H1 (cell line): ENCODE measurements around the gene TRPV6. TPM values are rescaled to one million over a fixed set of nuclear protein-coding genes. Genes with fewer than 3 reads are reported as not detected.

Experiments
- CTCF ChIA-PET: fragments of 300-600 bp; sonication (Branson Sonifier 250); formaldehyde crosslinking; loops from one replicate; lab custom pipeline; 2021; ENCODE audit not compliant: partially characterized antibody; lab: Charles Lee
- POLR2A ChIA-PET: fragments of 300-600 bp; sonication (Branson Sonifier 250); formaldehyde crosslinking; loops from one replicate; lab custom pipeline; 2021; ENCODE audit warnings: inconsistent platforms; ENCODE audit not compliant: partially characterized antibody; lab: Charles Lee
- DNase-seq, 2 experiments: peaks; one replicate each; pipeline versions ENCODE4 v3.0.0 to v3.0.0-alpha.2; 2010 to 2022; ENCODE audit warnings: low spot score in 2 of 2, low read depth in 1 of 2, mixed read lengths in 1 of 2
- FAIRE-seq: peaks from 2 replicates; lab custom pipeline; 2011; peaks lifted over from hg19 to GRCh38; lab: Jason Lieb, UNC
- H2AFZ ChIP-seq: 2 replicates; pipeline ENCODE4 v1.8.1; 2012; ENCODE audit warnings: low read length, inconsistent platforms
- H2AK5ac ChIP-seq: 2 replicates; pipeline ENCODE4 v1.6.1; 2013; ENCODE audit warnings: low read depth, low read length
- H2BK120ac ChIP-seq: replicated peaks from 2 replicates; pipeline ENCODE3; 2013; ENCODE audit warnings: low read depth, low read length, inconsistent platforms
- H2BK12ac ChIP-seq: 2 replicates; pipeline ENCODE4 v1.6.1; 2013; ENCODE audit warnings: low read depth, low read length
- H2BK15ac ChIP-seq: 2 replicates; pipeline ENCODE4 v1.6.1; 2013; ENCODE audit warnings: low read length
- H2BK20ac ChIP-seq: 2 replicates; pipeline ENCODE4 v1.6.1; 2013; ENCODE audit warnings: low read length
- H2BK5ac ChIP-seq: 2 replicates; pipeline ENCODE4 v1.6.1; 2013; ENCODE audit warnings: low read depth, low read length
- H3K14ac ChIP-seq: 2 replicates; pipeline ENCODE4 v1.6.1; 2013; ENCODE audit warnings: inconsistent platforms; ENCODE audit not compliant: insufficient read length
- H3K18ac ChIP-seq: 2 replicates; pipeline ENCODE4 v1.6.1; 2013; ENCODE audit warnings: low read length; ENCODE audit errors: extremely low read depth
- H3K23ac ChIP-seq: 2 replicates; pipeline ENCODE4 v1.6.1; 2013; ENCODE audit warnings: inconsistent platforms; ENCODE audit not compliant: insufficient read length
- H3K23me2 ChIP-seq: 2 replicates; pipeline ENCODE4 v1.6.1; 2013; ENCODE audit warnings: low read depth, low read length
- H3K27ac ChIP-seq: 2 replicates; pipeline ENCODE4 v1.6.1; 2011; ENCODE audit warnings: low read depth, low read length, inconsistent platforms
- H3K27me3 ChIP-seq, 4 experiments: replicated peaks in 1 of 4; 1 replicate in 1 of 4; 2 replicates in 3 of 4; pipeline versions ENCODE4 v1.6.1 to v1.8.1; 2011 to 2013; ENCODE audit warnings: low read length in 3 of 4, mild to moderate bottlenecking in 3 of 4, inconsistent platforms in 2 of 4, mixed read lengths in 2 of 4, moderate library complexity in 1 of 4; ENCODE audit not compliant: control insufficient read depth in 3 of 4, insufficient read depth in 3 of 4; ENCODE audit errors: extremely low read depth in 1 of 4
- H3K36me3 ChIP-seq, 4 experiments: 2 replicates each; pipeline versions ENCODE4 v1.6.1 to v1.8.1; 2011 to 2013; ENCODE audit warnings: mild to moderate bottlenecking in 4 of 4, low read length in 3 of 4, moderate library complexity in 2 of 4, control low read depth in 1 of 4, inconsistent platforms in 1 of 4; ENCODE audit not compliant: insufficient read depth in 4 of 4, control insufficient read depth in 2 of 4
- H3K4ac ChIP-seq: replicated peaks from 2 replicates; pipeline ENCODE3; 2013; ENCODE audit warnings: low read length, low read depth, mixed read lengths, inconsistent platforms; ENCODE audit not compliant: insufficient read length
- H3K4me1 ChIP-seq, 4 experiments: replicated peaks in 1 of 4; 1 replicate in 1 of 4; 2 replicates in 3 of 4; pipeline versions ENCODE4 v1.6.1 to v1.8.1; 2011 to 2013; ENCODE audit warnings: low read length in 3 of 4, inconsistent platforms in 2 of 4, mixed read lengths in 1 of 4; ENCODE audit not compliant: insufficient read depth in 4 of 4, control insufficient read depth in 3 of 4
- H3K4me2 ChIP-seq, 2 experiments: 2 replicates each; pipeline versions ENCODE4 v1.6.1 to v1.8.1; 2011 to 2013; ENCODE audit warnings: low read depth in 2 of 2, low read length in 2 of 2, control low read depth in 1 of 2, inconsistent platforms in 1 of 2, mild to moderate bottlenecking in 1 of 2; ENCODE audit not compliant: insufficient read depth in 1 of 2
- H3K4me3 ChIP-seq, 4 experiments: fragments of 200-600, 300-600 bp in 1 of 4; sonication (generic), shearing (Covaris generic), sonication (Bioruptor Twin) in 1 of 4; 2 replicates each; pipeline versions ENCODE4 v1.5.1 to v1.8.1; 2011 to 2016; ENCODE audit warnings: low read length in 4 of 4, low read depth in 3 of 4, control low read depth in 2 of 4, inconsistent platforms in 2 of 4, mild to moderate bottlenecking in 2 of 4, mixed read lengths in 1 of 4, moderate library complexity in 1 of 4; ENCODE audit not compliant: insufficient read depth in 2 of 4; ENCODE audit errors: extremely low read depth in 1 of 4
- H3K56ac ChIP-seq: replicated peaks from 2 replicates; pipeline ENCODE3; 2013; ENCODE audit warnings: low read depth, mild to moderate bottlenecking, mixed read lengths, low read length, inconsistent platforms; ENCODE audit not compliant: insufficient read length
- H3K79me1 ChIP-seq: 2 replicates; pipeline ENCODE4 v1.6.1; 2013; ENCODE audit warnings: low read depth, low read length, control low read depth
- H3K79me2 ChIP-seq, 2 experiments: 2 replicates each; pipeline versions ENCODE4 v1.6.1 to v1.8.1; 2012 to 2013; ENCODE audit warnings: low read length in 2 of 2, mild to moderate bottlenecking in 2 of 2, inconsistent platforms in 1 of 2; ENCODE audit not compliant: insufficient read depth in 2 of 2, control insufficient read depth in 1 of 2
- H3K9ac ChIP-seq, 4 experiments: replicated peaks in 1 of 4; 1 replicate in 1 of 4; 2 replicates in 3 of 4; pipeline versions ENCODE4 v1.6.1 to v1.8.1; 2011 to 2013; ENCODE audit warnings: low read depth in 3 of 4, low read length in 3 of 4, control low read depth in 2 of 4, mild to moderate bottlenecking in 2 of 4, moderate library complexity in 2 of 4, inconsistent platforms in 1 of 4; ENCODE audit errors: extremely low read depth in 1 of 4
- H3K9me3 ChIP-seq, 2 experiments: 2 replicates each; pipeline versions ENCODE4 v1.6.1 to v1.8.1; 2012 to 2013; ENCODE audit warnings: mild to moderate bottlenecking in 2 of 2, moderate library complexity in 2 of 2, control low read depth in 1 of 2, inconsistent platforms in 1 of 2, low read depth in 1 of 2, low read length in 1 of 2, mixed read lengths in 1 of 2; ENCODE audit not compliant: insufficient read depth in 2 of 2
- H4K20me1 ChIP-seq, 2 experiments: replicated peaks in 1 of 2; 2 replicates each; pipeline versions ENCODE3 to v1.8.1; 2011 to 2013; ENCODE audit warnings: inconsistent platforms in 2 of 2, low read length in 2 of 2, mild to moderate bottlenecking in 1 of 2; ENCODE audit not compliant: insufficient read depth in 2 of 2, control insufficient read depth in 1 of 2
- H4K5ac ChIP-seq: 2 replicates; pipeline ENCODE4 v1.6.1; 2013; ENCODE audit warnings: low read length, low read depth, mixed read lengths, inconsistent platforms; ENCODE audit not compliant: insufficient read length
- H4K8ac ChIP-seq: 2 replicates; pipeline ENCODE4 v1.8.0; 2013; ENCODE audit warnings: mild to moderate bottlenecking, moderate library complexity, low read length, inconsistent platforms; ENCODE audit not compliant: insufficient read depth; ENCODE audit errors: extremely low read depth
- H4K91ac ChIP-seq: replicated peaks from 2 replicates; pipeline ENCODE3; 2013; ENCODE audit warnings: low read length, mixed read lengths, inconsistent platforms; ENCODE audit not compliant: insufficient read length
- CHD1 ChIP-seq: IDR thresholded peaks from 2 replicates; pipeline ENCODE4 v1.6.1; 2012; ENCODE audit warnings: low read depth, low read length, improper control_type of control experiment
- CHD2 ChIP-seq: IDR thresholded peaks from 2 replicates; pipeline ENCODE4 v1.6.1; 2012; ENCODE audit warnings: low read length, improper control_type of control experiment
- CTBP2 ChIP-seq: IDR thresholded peaks from 2 replicates; pipeline ENCODE4 v1.7.0; 2011; ENCODE audit warnings: borderline replicate concordance, mild to moderate bottlenecking, moderate library complexity, mixed read lengths, low read length; ENCODE audit not compliant: insufficient read depth, insufficient read length
- EGR1 ChIP-seq: IDR thresholded peaks from 2 replicates; pipeline ENCODE4 v1.6.1; 2011; ENCODE audit warnings: low read depth, low read length, borderline replicate concordance
- FOSL1 ChIP-seq: IDR thresholded peaks from 2 replicates; pipeline ENCODE4 v1.6.1; 2011; ENCODE audit warnings: mild to moderate bottlenecking, low read depth, low read length, moderate library complexity; ENCODE audit not compliant: insufficient read depth
- KDM1A ChIP-seq: fragments of 200-600, 300-600 bp; sonication (generic); IDR thresholded peaks from 2 replicates; pipeline ENCODE4 v1.7.1; 2016; ENCODE audit warnings: mild to moderate bottlenecking, low read length, borderline replicate concordance
- KDM4A ChIP-seq: IDR thresholded peaks from one replicate; pipeline ENCODE4 v1.7.1; 2012; ENCODE audit warnings: low read depth, mild to moderate bottlenecking, moderate library complexity, low read length, inconsistent platforms; ENCODE audit not compliant: severe bottlenecking
- MAFK ChIP-seq: IDR thresholded peaks from 2 replicates; pipeline ENCODE4 v1.6.1; 2012; ENCODE audit warnings: low read depth, mild to moderate bottlenecking, improper control_type of control experiment, low read length
- RBBP5 ChIP-seq: IDR thresholded peaks from 2 replicates; pipeline ENCODE4 v1.7.1; 2012; ENCODE audit warnings: low read depth, mild to moderate bottlenecking, inconsistent platforms, low read length, moderate library complexity, borderline replicate concordance
- RNF2 ChIP-seq: fragments of 200-900, 300-1000 bp; sonication (generic); IDR thresholded peaks from 2 replicates; pipeline ENCODE4 v1.7.1; 2016; ENCODE audit warnings: borderline replicate concordance, low read depth, mild to moderate bottlenecking, antibody characterized with exemption, low read length; ENCODE audit not compliant: poor library complexity, severe bottlenecking; ENCODE audit errors: missing control alignments
- SAP30 ChIP-seq: fragments of 300-600 bp; sonication (generic); IDR thresholded peaks from 2 replicates; pipeline ENCODE4 v1.7.1; 2012; ENCODE audit warnings: low read length, moderate library complexity, mild to moderate bottlenecking, inconsistent platforms; ENCODE audit not compliant: insufficient read depth, insufficient replicate concordance
- SUZ12 ChIP-seq: fragments of 200-600 bp; sonication (generic); IDR thresholded peaks from 2 replicates; pipeline ENCODE4 v1.6.1; 2012; ENCODE audit warnings: mild to moderate bottlenecking, inconsistent platforms, low read length, moderate library complexity, mixed read lengths
- TAF7 ChIP-seq: optimal IDR thresholded peaks from 2 replicates; pipeline ENCODE3; 2011; ENCODE audit warnings: low read depth, mild to moderate bottlenecking, inconsistent platforms, low read length, moderate library complexity, borderline replicate concordance
- YY1 ChIP-seq: IDR thresholded peaks from 2 replicates; pipeline ENCODE4 v1.6.1; 2011; ENCODE audit warnings: low read depth, mild to moderate bottlenecking, low read length
- WGBS, 2 experiments: shearing (Covaris generic) in 1 of 2; methylation state at CpG; one replicate each; pipeline versions ENCODE4 v1.1.6 to v1.1.7; 2013 to 2015; ENCODE audit warnings: low lambda C conversion rate in 2 of 2, mixed read lengths in 2 of 2, inconsistent platforms in 1 of 2, low coverage in 1 of 2, missing lambda C conversion rate in 1 of 2; ENCODE audit not compliant: insufficient replicate concordance in 2 of 2, insufficient coverage in 1 of 2, insufficient read length in 1 of 2; ENCODE audit errors: extremely low coverage in 1 of 2, missing lambda C conversion rate in 1 of 2; 5-methylcytosine and 5-hydroxymethylcytosine counted together
- polyA plus RNA-seq, 7 experiments: library from polyadenylated mRNA; depleted of rRNA in 3 of 7; stranded (reverse) in 5 of 7; unstranded in 2 of 7; fragments of >200 nt in 5 of 7; fragments of 200-250 nt in 2 of 7; gene quantifications; 1 replicate in 5 of 7; 2 replicates in 1 of 7; 4 replicates in 1 of 7; pipeline versions ENCODE4 v1.2.1 to v1.2.3, GENCODE V29; 2011 to 2013; ENCODE audit warnings: missing spikeins in 2 of 7, mixed read lengths in 2 of 7
- total RNA-seq: library from RNA; stranded (reverse); fragmentation: NEBNext Ultra II Directional; extraction: Animal tissue kit (Norgen Biotek cat#: 25700); gene quantifications from 2 replicates; pipeline ENCODE4 v1.2.1, GENCODE V29; 2021

TRPV6 gene
- total and polyA plus RNA-seq, 2 of the 8 experiments (the other 6 are each of a cell fraction or from before 2014, with no cell fraction given), result 0.52 to 1.1 TPM

GRCh38 chr7:142908290-142908689, 22.7 kb upstream of the TRPV6 start:
- Histone ChIP-seq H3K4me3 (no peak overlapping the region), H2AK5ac (no peak overlapping the region), H3K9ac (no peak overlapping the region; a peak in 1 of 7 replicates), H2BK120ac (no peak overlapping the region), H3K79me2 (no peaks in the 10 kb centered on the region), H3K79me1 (no peaks in the 10 kb centered on the region), H4K8ac (no peak overlapping the region), H3K4me2 (no peak overlapping the region), H3K36me3 (no peaks in the 10 kb centered on the region), H2BK20ac (no peak overlapping the region), H3K18ac (no peak overlapping the region), H3K14ac (no peak overlapping the region), H3K56ac (no peak overlapping the region), H3K9me3 (peaks cover 26 to 31% of the 10 kb centered on the region in 2 experiments), H2BK5ac (no peak overlapping the region), H4K91ac (no peak overlapping the region), H3K23ac (no peak overlapping the region), H2BK12ac (no peak overlapping the region), H3K4ac (no peak overlapping the region), H3K4me1 (no peaks in the 10 kb centered on the region), H3K23me2 (no peaks in the 10 kb centered on the region), H4K5ac (no peak overlapping the region), H3K27ac (no peak overlapping the region), H2BK15ac (no peak overlapping the region), H4K20me1 (no peaks in the 10 kb centered on the region), H3K27me3 (no peaks in the 10 kb centered on the region), H2AFZ (no peak overlapping the region)
- no peak for DNase-seq
- ChIA-PET POLR2A (interaction anchor here (1.3 kb wide), 1 partner anchor 9 kb away, joined by 4 read pairs; no protein-coding TSS in a partner anchor), CTCF (no interaction called here)
- FAIRE-seq, result no peak
- 92% methylated on average over 11 of the region's 11 CpGs; no CpG with 5 or more reads in 1 of the 2 experiments for WGBS, 2 experiments
- TF ChIP-seq KDM4A, result no peak
- no peak for TF ChIP-seq SUZ12
- TF ChIP-seq MAFK, result no peak
- no peak for TF ChIP-seq SAP30
- no peak for TF ChIP-seq TAF7
- TF ChIP-seq EGR1, result no peak
- TF ChIP-seq FOSL1, result no peak
- no peak for TF ChIP-seq KDM1A
- TF ChIP-seq RNF2, result no peak
- TF ChIP-seq YY1, result no peak
- TF ChIP-seq CTBP2, result no peak
- TF ChIP-seq CHD2, result no peak
- TF ChIP-seq CHD1, result no peak
- TF ChIP-seq RBBP5, result no peak
